Pulmonary artery endothelial cell (primary cell): ENCODE measurements around the gene FAM53A. TPM values are rescaled to one million over a fixed set of nuclear protein-coding genes. Genes with fewer than 3 reads are reported as not detected.

Source experiments
- DNase-seq: peaks from one replicate; pipeline ENCODE4 v3.0.0-alpha.2; 2011; ENCODE audit warnings: low read depth, low spot score
- total RNA-seq: library from RNA; depleted of rRNA; stranded (reverse); fragments of >200 nt; gene quantifications from 2 replicates; pipeline ENCODE4 v1.2.3, GENCODE V29; 2014

FAM53A gene
- total RNA-seq, 1 donor from 2014 or later = 2.6 TPM

GRCh38 chr4:1593881-1594345 lies 90.2 kb downstream of the FAM53A start:
- DNase-seq = no peak

- DNase-seq = no peak
Measured at GRCh38 chr4:1593458-1593857, 90.7 kb downstream of the FAM53A start.

GRCh38 chr4:1592709-1593417 lies 91.2 kb downstream of the FAM53A start:
- DNase-seq = no peak

- no peak for DNase-seq
Measured at GRCh38 chr4:1592068-1592708, 91.9 kb downstream of the FAM53A start.

GRCh38 chr4:1591107-1591506 lies 93.0 kb downstream of the FAM53A start:
- DNase-seq = no peak

- no peak for DNase-seq
Measured at GRCh38 chr4:1590244-1590643, 93.9 kb downstream of the FAM53A start.

Other genes starting within 250 kb of the FAM53A start
- gene SLBP, start 28.0 kb upstream of the FAM53A start, total RNA-seq = 83.0 and 86.7 TPM in 2 replicates
- gene TMEM129, start 37.0 kb upstream of the FAM53A start, total RNA-seq = 20.1 and 32.4 TPM in 2 replicates
- gene TACC3, start 37.2 kb upstream of the FAM53A start, total RNA-seq = 18.1 and 34.7 TPM in 2 replicates
- gene FGFR3, start 109.0 kb upstream of the FAM53A start, total RNA-seq = 0.79 and 0.81 TPM in 2 replicates
- 117 and 140 TPM in 2 replicates for gene LETM1, start 171.8 kb upstream of the FAM53A start, total RNA-seq
- gene NSD2, start 187.1 kb upstream of the FAM53A start, total RNA-seq = 65.1 and 109 TPM in 2 replicates